ENCODE results near the gene DYNLT5. TPM values are rescaled to one million over a fixed set of nuclear protein-coding genes. Genes with fewer than 3 reads are reported as not detected.
A peak's percentile ranks its signal among the peaks of the same experiment; 100 is the strongest.

Gene DYNLT5
- total RNA-seq, 3 donors from 2014 or later (not counting 1 experiment from before 2014, with no cell fraction given), result 0.35 TPM; not detected in 2

DNA sequence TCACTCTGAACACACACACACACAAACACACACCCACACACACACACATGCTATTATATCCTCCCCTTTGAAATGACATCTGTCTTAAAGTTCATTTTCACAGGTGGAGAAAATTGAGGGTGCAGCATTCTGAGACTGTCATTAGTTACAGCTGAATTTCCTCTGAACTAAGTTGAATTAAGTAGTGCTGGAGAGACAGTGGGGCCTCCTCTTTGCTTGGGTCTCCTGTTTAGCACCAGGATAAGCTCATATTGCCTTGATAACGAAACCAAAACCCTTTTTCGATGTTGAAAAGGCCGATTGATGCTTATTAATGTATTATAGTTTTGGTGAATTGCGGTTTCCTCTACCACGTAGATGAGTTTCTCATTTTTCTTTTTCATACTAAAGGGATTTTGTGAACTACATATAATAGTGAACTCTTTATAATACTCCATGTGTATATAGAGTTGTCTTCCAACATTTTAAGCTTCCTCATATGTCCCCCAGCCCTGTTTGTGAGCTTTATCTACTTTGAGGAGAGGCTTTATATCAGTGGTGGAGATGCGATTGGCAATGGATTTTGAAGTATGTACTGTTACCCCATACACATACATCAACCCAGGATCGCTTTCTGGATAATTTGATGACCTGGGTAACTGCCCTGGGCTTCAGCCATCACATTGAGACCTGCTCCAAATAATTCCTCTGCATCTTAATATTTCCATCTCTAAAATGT is 17.4 kb downstream of the DYNLT5 start:
- Mint-ChIP-seq H3K36me3 (no peaks in the 10 kb centered on the region), H3K27ac (no peak overlapping the region), H3K4me3 (no peak overlapping the region), H3K27me3 (ENCODE audit: low read depth in 2 of 2) (no peaks in the 10 kb centered on the region), H3K9me3 (no peaks in the 10 kb centered on the region), H3K4me1 (no peaks in the 10 kb centered on the region)
- 54% methylated on average over 3 of the region's 7 CpGs for WGBS (ENCODE audit: insufficient coverage)
- Histone ChIP-seq H3K27me3 (ENCODE audit: control insufficient read depth, insufficient read depth, low read length) (no peaks in the 10 kb centered on the region), H3K4me1 (ENCODE audit: control insufficient read depth, insufficient read depth, low read length) (no peaks in the 10 kb centered on the region), H3K4me3 (ENCODE audit: low read length) (no peak overlapping the region), H3K27ac (ENCODE audit: low read length) (no peak overlapping the region), H3K9me3 (ENCODE audit: control insufficient read depth, insufficient read depth, low read length) (no peaks in the 10 kb centered on the region), H3K36me3 (ENCODE audit: control insufficient read depth, insufficient read depth, low read length) (no peaks in the 10 kb centered on the region)
- TF ChIP-seq, protein P1, sequence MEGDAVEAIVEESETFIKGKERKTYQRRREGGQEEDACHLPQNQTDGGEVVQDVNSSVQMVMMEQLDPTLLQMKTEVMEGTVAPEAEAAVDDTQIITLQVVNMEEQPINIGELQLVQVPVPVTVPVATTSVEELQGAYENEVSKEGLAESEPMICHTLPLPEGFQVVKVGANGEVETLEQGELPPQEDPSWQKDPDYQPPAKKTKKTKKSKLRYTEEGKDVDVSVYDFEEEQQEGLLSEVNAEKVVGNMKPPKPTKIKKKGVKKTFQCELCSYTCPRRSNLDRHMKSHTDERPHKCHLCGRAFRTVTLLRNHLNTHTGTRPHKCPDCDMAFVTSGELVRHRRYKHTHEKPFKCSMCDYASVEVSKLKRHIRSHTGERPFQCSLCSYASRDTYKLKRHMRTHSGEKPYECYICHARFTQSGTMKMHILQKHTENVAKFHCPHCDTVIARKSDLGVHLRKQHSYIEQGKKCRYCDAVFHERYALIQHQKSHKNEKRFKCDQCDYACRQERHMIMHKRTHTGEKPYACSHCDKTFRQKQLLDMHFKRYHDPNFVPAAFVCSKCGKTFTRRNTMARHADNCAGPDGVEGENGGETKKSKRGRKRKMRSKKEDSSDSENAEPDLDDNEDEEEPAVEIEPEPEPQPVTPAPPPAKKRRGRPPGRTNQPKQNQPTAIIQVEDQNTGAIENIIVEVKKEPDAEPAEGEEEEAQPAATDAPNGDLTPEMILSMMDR (IDR thresholded peaks at IDR 0.05), result no peak
- DNase-seq (peak in 1 of 2 donors; percentile 58), ATAC-seq (peak in 1 of 3 donors; percentile 17)
- intact Hi-C loops (cut with micrococcal nuclease), result no loop called here

DNA sequence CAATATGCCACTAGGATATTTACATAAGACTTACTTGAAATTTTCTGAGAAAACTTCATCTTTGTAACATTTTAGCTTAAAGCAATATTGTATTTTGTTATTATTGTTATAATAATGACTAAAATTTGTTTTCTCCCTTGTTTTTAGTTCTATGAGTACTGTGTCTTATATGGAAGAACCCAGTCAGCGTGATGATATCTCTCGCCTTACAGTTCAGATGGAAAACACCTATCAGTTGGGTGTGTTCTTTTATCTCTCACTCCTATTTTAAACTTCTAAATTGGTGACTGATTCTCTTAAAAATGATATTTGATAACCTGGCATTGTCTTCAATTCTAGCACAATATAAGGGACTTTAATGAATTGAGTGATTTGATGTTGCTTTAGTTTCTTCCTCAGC is 18.0 kb downstream of the DYNLT5 start:
- Mint-ChIP-seq H3K4me1 (no peaks in the 10 kb centered on the region), H3K27me3 (ENCODE audit: low read depth in 2 of 2) (no peaks in the 10 kb centered on the region), H3K4me3 (no peak overlapping the region), H3K27ac (no peak overlapping the region), H3K9me3 (no peaks in the 10 kb centered on the region), H3K36me3 (no peaks in the 10 kb centered on the region)
- no peaks in the 10 kb centered on the region for H3K27me3 ChIP-seq (ENCODE audit: control insufficient read depth, insufficient read depth, low read length)
- 100% methylated on average over 2 of the region's 2 CpGs for WGBS (ENCODE audit: insufficient coverage)
- no peaks in the 10 kb centered on the region for H3K36me3 ChIP-seq (ENCODE audit: control insufficient read depth, insufficient read depth, low read length)
- no peaks in the 10 kb centered on the region for H3K9me3 ChIP-seq (ENCODE audit: control insufficient read depth, insufficient read depth, low read length)
- TF ChIP-seq, protein P1 (IDR thresholded peaks at IDR 0.05), result no peak
- no peak overlapping the region for H3K27ac ChIP-seq (ENCODE audit: low read length)
- DNase-seq (peak in 1 of 2 donors; percentile 16), ATAC-seq (no peak)
- intact Hi-C loops (cut with micrococcal nuclease), result no loop called here
- H3K4me1 ChIP-seq (ENCODE audit: control insufficient read depth, insufficient read depth, low read length), result no peaks in the 10 kb centered on the region
- H3K4me3 ChIP-seq (ENCODE audit: low read length), result no peak overlapping the region

GRCh38 chr1:66770694-66771093 is 18.4 kb downstream of the DYNLT5 start:
- intact Hi-C loops (cut with micrococcal nuclease), result no loop called here
- H3K9me3 ChIP-seq (ENCODE audit: control insufficient read depth, insufficient read depth, low read length), result no peaks in the 10 kb centered on the region
- H3K9me3 Mint-ChIP-seq, result no peaks in the 10 kb centered on the region
- no peak overlapping the region for H3K27ac ChIP-seq (ENCODE audit: low read length)
- no peak overlapping the region for H3K4me3 ChIP-seq (ENCODE audit: low read length)
- ATAC-seq (no peak), DNase-seq (no peak)
- no peak overlapping the region for H3K27ac Mint-ChIP-seq
- no peaks in the 10 kb centered on the region for H3K36me3 Mint-ChIP-seq
- 86% methylated on average over 4 of the region's 4 CpGs for WGBS (ENCODE audit: insufficient coverage)
- H3K27me3 ChIP-seq (ENCODE audit: control insufficient read depth, insufficient read depth, low read length), result no peaks in the 10 kb centered on the region
- no peaks in the 10 kb centered on the region for H3K4me1 Mint-ChIP-seq
- H3K4me1 ChIP-seq (ENCODE audit: control insufficient read depth, insufficient read depth, low read length), result no peaks in the 10 kb centered on the region
- no peak overlapping the region for H3K4me3 Mint-ChIP-seq
- TF ChIP-seq, protein P1 (IDR thresholded peaks at IDR 0.05), result no peak
- peaks cover 4% of the 10 kb centered on the region in 2 donors for H3K27me3 Mint-ChIP-seq (ENCODE audit: low read depth in 2 of 2)
- H3K36me3 ChIP-seq (ENCODE audit: control insufficient read depth, insufficient read depth, low read length), result no peaks in the 10 kb centered on the region

DNA sequence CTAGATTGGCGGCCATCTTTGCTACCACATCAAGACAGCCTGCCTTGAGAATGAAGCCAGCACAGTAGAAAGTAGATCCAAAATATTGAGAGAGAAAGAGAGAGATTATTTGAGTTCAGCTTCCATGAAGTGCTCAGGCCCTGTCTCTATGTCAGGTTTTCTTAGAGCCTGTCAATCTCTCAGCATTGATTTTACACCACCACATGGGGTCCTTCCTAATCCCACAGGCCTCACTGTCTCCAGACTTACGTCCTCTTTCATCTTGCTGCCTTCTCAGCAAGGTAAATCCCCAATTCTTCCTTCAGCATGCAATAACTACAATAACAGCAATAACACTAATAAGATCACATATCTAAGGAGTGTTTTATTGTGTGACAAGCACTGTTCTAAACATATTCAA is 21.0 kb downstream of the DYNLT5 start:
- ATAC-seq, result no peak
- H3K36me3 ChIP-seq (ENCODE audit: control insufficient read depth, insufficient read depth, low read length), result no peaks in the 10 kb centered on the region
- H3K9me3 Mint-ChIP-seq, result no peaks in the 10 kb centered on the region
- no peak for DNase-seq
- no peaks in the 10 kb centered on the region for H3K27me3 ChIP-seq (ENCODE audit: control insufficient read depth, insufficient read depth, low read length)
- intact Hi-C loops (cut with micrococcal nuclease), result no loop called here
- 86% methylated on average over 2 of the region's 2 CpGs for WGBS (ENCODE audit: insufficient coverage)
- no peak overlapping the region for H3K4me3 ChIP-seq (ENCODE audit: low read length)
- peaks cover 6% of the 10 kb centered on the region in 2 donors for H3K27me3 Mint-ChIP-seq (ENCODE audit: low read depth in 2 of 2)
- H3K4me1 ChIP-seq (ENCODE audit: control insufficient read depth, insufficient read depth, low read length), result no peaks in the 10 kb centered on the region
- H3K9me3 ChIP-seq (ENCODE audit: control insufficient read depth, insufficient read depth, low read length), result no peaks in the 10 kb centered on the region
- no peak overlapping the region for H3K27ac Mint-ChIP-seq
- H3K36me3 Mint-ChIP-seq, result no peaks in the 10 kb centered on the region
- H3K4me3 Mint-ChIP-seq, result no peak overlapping the region
- TF ChIP-seq, protein P1 (IDR thresholded peaks at IDR 0.05), result no peak
- no peak overlapping the region for H3K27ac ChIP-seq (ENCODE audit: low read length)
- no peaks in the 10 kb centered on the region for H3K4me1 Mint-ChIP-seq
